CD4-positive, alpha-beta T cell (primary cell): ENCODE measurements around the gene DUS1L. TPM values are rescaled to one million over a fixed set of nuclear protein-coding genes. Genes with fewer than 3 reads are reported as not detected.

Source experiments
- ATAC-seq: fragments of 200-7000 bp; cut with Tn5 transposase; one replicate; pipeline ENCODE4 v1.10.0; 2022; ENCODE audit warnings: mild to moderate bottlenecking; ENCODE audit not compliant: poor library complexity
- CTCF ChIA-PET: fragments of 350-600 bp; sonication (Branson Sonifier 250); formaldehyde crosslinking; loops from one replicate; lab custom pipeline; 2021; ENCODE audit warnings: antibody characterized with exemption, inconsistent platforms; lab: Charles Lee
- POLR2A ChIA-PET: fragments of 350-600 bp; sonication (Branson Sonifier 250); formaldehyde crosslinking; loops from one replicate; lab custom pipeline; 2021; ENCODE audit warnings: antibody characterized with exemption, inconsistent platforms; lab: Charles Lee
- DNase-seq, 14 experiments: peaks; one replicate each; pipeline ENCODE4 v3.0.0-alpha.2; 2013 to 2020; ENCODE audit warnings: mixed read lengths in 2 of 14
- H3K27ac ChIP-seq, 2 donors: one replicate each; pipeline versions ENCODE4 v1.5.1 to v1.7.0; 2013; ENCODE audit warnings: low read length in 2 of 2, low read depth in 1 of 2, mild to moderate bottlenecking in 1 of 2
- H3K27me3 ChIP-seq, 2 experiments: 1 replicate in 1 of 2; 2 replicates in 1 of 2; pipeline versions ENCODE4 v1.6.1 to v1.7.0; 2013; ENCODE audit warnings: low read length in 2 of 2, control low read depth in 1 of 2, mild to moderate bottlenecking in 1 of 2, moderate library complexity in 1 of 2; ENCODE audit not compliant: insufficient read depth in 2 of 2, control insufficient read depth in 1 of 2
- H3K36me3 ChIP-seq: one replicate; pipeline ENCODE4 v1.6.1; 2013; ENCODE audit warnings: low read length, control low read depth; ENCODE audit not compliant: insufficient read depth
- H3K4me1 ChIP-seq: one replicate; pipeline ENCODE4 v1.6.1; 2013; ENCODE audit warnings: low read length, control low read depth; ENCODE audit not compliant: insufficient read depth
- H3K4me3 ChIP-seq: one replicate; pipeline ENCODE4 v1.5.1; 2013; ENCODE audit warnings: mild to moderate bottlenecking, low read length, moderate library complexity
- H3K9me3 ChIP-seq, 2 experiments: 1 replicate in 1 of 2; 2 replicates in 1 of 2; pipeline versions ENCODE4 v1.6.1 to v1.7.0; 2013; ENCODE audit warnings: low read length in 2 of 2, mild to moderate bottlenecking in 2 of 2, control low read depth in 1 of 2, moderate library complexity in 1 of 2; ENCODE audit not compliant: control insufficient read depth in 1 of 2, insufficient read depth in 1 of 2
- H3K27ac Mint-ChIP-seq: one replicate; pipeline ENCODE4 v1.8.0; 2020; ENCODE audit warnings: mixed read lengths
- H3K27me3 Mint-ChIP-seq: one replicate; pipeline ENCODE4 v1.8.0; 2021; ENCODE audit warnings: mixed read lengths
- H3K36me3 Mint-ChIP-seq: one replicate; pipeline ENCODE4 v1.8.0; 2021; ENCODE audit warnings: low read depth, mixed read lengths
- H3K4me1 Mint-ChIP-seq: one replicate; pipeline ENCODE4 v1.8.0; 2021; ENCODE audit warnings: low read depth, mixed read lengths
- H3K4me3 Mint-ChIP-seq: one replicate; pipeline ENCODE4 v1.8.0; 2020; ENCODE audit warnings: mild to moderate bottlenecking, mixed read lengths
- H3K9me3 Mint-ChIP-seq: one replicate; pipeline ENCODE4 v1.8.0; 2020; ENCODE audit warnings: mixed read lengths
- CTCF ChIP-seq: fragments of 200-600 bp; IDR thresholded peaks from one replicate; pipeline ENCODE4 v1.8.0; 2022; ENCODE audit warnings: antibody characterized with exemption, mild to moderate bottlenecking
- intact Hi-C, 2 experiments: fragments of 100-400 bp; cut with DNase I in 1 of 2; cut with micrococcal nuclease in 1 of 2; formaldehyde crosslinking; loops; one replicate each; pipeline versions ENCODE4 v1.15.1 to v1.9.0; 2023 to 2025; cut with DNase I, micrococcal nuclease
- total RNA-seq, 174 experiments: library from RNA in 2 of 174; stranded (reverse) in 2 of 174; gene quantifications; one replicate each; pipeline ENCODE4 v1.2.3 and lab custom pipeline; 2021 to 2026

DUS1L gene
- total RNA-seq, 2 experiments from 2014 or later = 160 to 163 TPM

- Histone ChIP-seq H3K4me1 (no peaks in the 10 kb centered on the region), H3K27ac (no peak overlapping the region), H3K4me3 (no peak overlapping the region), H3K9me3 (no peaks in the 10 kb centered on the region), H3K36me3 (peaks cover 19% of the 10 kb centered on the region), H3K27me3 (no peaks in the 10 kb centered on the region)
- Mint-ChIP-seq H3K9me3 (no peaks in the 10 kb centered on the region), H3K4me1 (no peaks in the 10 kb centered on the region), H3K36me3 (peaks cover 15% of the 10 kb centered on the region), H3K27ac (peak overlapping the region; percentile 42), H3K4me3 (no peak overlapping the region), H3K27me3 (no peaks in the 10 kb centered on the region)
- DNase-seq = peak in 1 of 14 experiments; percentile 1
- ChIA-PET CTCF (interaction anchor here (0.8 kb wide), 1 partner anchor 46 kb away, joined by 3 read pairs; no protein-coding TSS in a partner anchor), POLR2A (no interaction called here)
- TF ChIP-seq CTCF = no peak
- no peak for ATAC-seq
- intact Hi-C loops = no loop called here
Observed at GRCh38 chr17:82076018-82076784, 10.6 kb upstream of the DUS1L start.

- Histone ChIP-seq H3K27me3 (no peaks in the 10 kb centered on the region), H3K9me3 (no peaks in the 10 kb centered on the region), H3K27ac (no peak overlapping the region), H3K4me3 (no peak overlapping the region), H3K4me1 (no peaks in the 10 kb centered on the region), H3K36me3 (no peaks in the 10 kb centered on the region)
- Mint-ChIP-seq H3K27me3 (no peaks in the 10 kb centered on the region), H3K4me3 (no peak overlapping the region), H3K27ac (no peak overlapping the region), H3K4me1 (no peaks in the 10 kb centered on the region), H3K36me3 (no peaks in the 10 kb centered on the region), H3K9me3 (no peaks in the 10 kb centered on the region)
- CTCF ChIA-PET = no interaction called here
- POLR2A ChIA-PET = no interaction called here
- TF ChIP-seq CTCF = no peak
- DNase-seq (no peak), ATAC-seq (no peak)
- intact Hi-C loops = no loop called here
Observed at GRCh38 chr17:82073446-82073845, 7.8 kb upstream of the DUS1L start.

GRCh38 chr17:82072827-82073226, 7.2 kb upstream of the DUS1L start:
- no peak overlapping the region for H3K4me3 Mint-ChIP-seq
- no peaks in the 10 kb centered on the region for H3K9me3 Mint-ChIP-seq
- H3K27me3 ChIP-seq = no peaks in the 10 kb centered on the region
- ATAC-seq (no peak), DNase-seq (no peak)
- no peak for TF ChIP-seq CTCF
- H3K4me3 ChIP-seq = no peak overlapping the region
- H3K4me1 Mint-ChIP-seq = no peaks in the 10 kb centered on the region
- no peaks in the 10 kb centered on the region for H3K36me3 ChIP-seq
- intact Hi-C loops = no loop called here
- no peaks in the 10 kb centered on the region for H3K4me1 ChIP-seq
- no peaks in the 10 kb centered on the region for H3K9me3 ChIP-seq
- CTCF ChIA-PET = no interaction called here
- POLR2A ChIA-PET = no interaction called here
- no peak overlapping the region for H3K27ac Mint-ChIP-seq
- no peak overlapping the region for H3K27ac ChIP-seq
- H3K27me3 Mint-ChIP-seq = no peaks in the 10 kb centered on the region
- no peaks in the 10 kb centered on the region for H3K36me3 Mint-ChIP-seq
